Spleen (tissue), 11 donors: Measurements from ENCODE around the gene SLC25A41. TPM values are rescaled to one million over a fixed set of nuclear protein-coding genes. Genes with fewer than 3 reads are reported as not detected.

ENCODE experiments used
- DNase-seq: peaks from one replicate; pipeline ENCODE4 v3.0.0-alpha.2; 2020
- H3K27ac ChIP-seq, 8 donors: fragments of 200-600 bp; sonication (generic) in 7 of 8; 1 replicate in 4 of 8; 2 replicates in 4 of 8; pipeline versions ENCODE4 v1.5.0 to v1.8.0; 2016 to 2021; ENCODE audit warnings: inconsistent platforms in 4 of 8, mild to moderate bottlenecking in 4 of 8, moderate library complexity in 1 of 8
- H3K27me3 ChIP-seq, 7 donors: fragments of 200-600 bp; sonication (generic) in 6 of 7; replicated peaks in 1 of 7; 1 replicate in 4 of 7; 2 replicates in 3 of 7; pipeline versions ENCODE4 v1.5.0 to v1.8.0; 2016 to 2021; ENCODE audit warnings: inconsistent platforms in 3 of 7, mild to moderate bottlenecking in 1 of 7
- H3K36me3 ChIP-seq, 6 donors: fragments of 200-600 bp; sonication (generic) in 5 of 6; 1 replicate in 4 of 6; 2 replicates in 2 of 6; pipeline versions ENCODE4 v1.5.0 to v1.8.0; 2016 to 2021; ENCODE audit warnings: inconsistent platforms in 2 of 6
- H3K4me1 ChIP-seq, 6 donors: fragments of 200-600 bp; sonication (generic) in 5 of 6; 1 replicate in 3 of 6; 2 replicates in 3 of 6; pipeline versions ENCODE4 v1.5.0 to v1.8.0; 2016 to 2021; ENCODE audit warnings: inconsistent platforms in 3 of 6
- H3K4me3 ChIP-seq, 8 donors: fragments of 200-600 bp; sonication (generic) in 7 of 8; 1 replicate in 4 of 8; 2 replicates in 4 of 8; pipeline versions ENCODE4 v1.5.0 to v1.8.0; 2016 to 2021; ENCODE audit warnings: inconsistent platforms in 4 of 8, mild to moderate bottlenecking in 4 of 8, moderate library complexity in 2 of 8
- H3K9me3 ChIP-seq, 8 donors: fragments of 200-600 bp; sonication (generic) in 7 of 8; 1 replicate in 4 of 8; 2 replicates in 4 of 8; pipeline versions ENCODE4 v1.5.0 to v1.8.0; 2016 to 2021; ENCODE audit warnings: inconsistent platforms in 4 of 8
- CTCF ChIP-seq, 11 experiments: fragments of 200-600 bp in 7 of 11; fragments of 450-650 bp in 4 of 11; sonication (generic) in 4 of 11; IDR thresholded peaks in 8 of 11; conservative IDR thresholded peaks in 3 of 11; 1 replicate in 7 of 11; 2 replicates in 4 of 11; pipeline versions ENCODE4 v1.4.0 to v1.8.0; 2016 to 2021; ENCODE audit warnings: antibody characterized with exemption in 11 of 11, inconsistent platforms in 4 of 11, mild to moderate bottlenecking in 1 of 11
- POLR2A ChIP-seq, 3 donors: fragments of 450-650 bp; IDR thresholded peaks; one replicate each; pipeline ENCODE4 v1.5.1; 2017; ENCODE audit warnings: antibody characterized with exemption in 3 of 3, mild to moderate bottlenecking in 1 of 3
- POLR2AphosphoS5 ChIP-seq, 3 donors: sonication (generic); formaldehyde crosslinking; IDR thresholded peaks; one replicate each; pipeline ENCODE4 v1.5.1; 2017; ENCODE audit warnings: antibody characterized with exemption in 3 of 3
- WGBS, 5 donors: extraction: QIAGEN DNeasy Blood & Tissue Kit in 3 of 5; methylation state at CpG; one replicate each; pipeline versions ENCODE4 v1.1.5 to v1.1.7; 2013 to 2018; 5-methylcytosine and 5-hydroxymethylcytosine counted together
- intact Hi-C: fragments of 100-400 bp; cut with DNase I; formaldehyde crosslinking; loops from one replicate; pipeline ENCODE4 v1.15.0; 2023; ENCODE audit warnings: low total_unique reads
- polyA plus RNA-seq, 3 donors: library from polyadenylated mRNA; stranded (reverse); fragments of 200-250 nt; gene quantifications; one replicate each; pipeline ENCODE4 v1.2.1, GENCODE V29; 2013
- total RNA-seq, 7 donors: library from RNA; depleted of rRNA in 3 of 7; stranded (reverse); fragments of >200 nt in 3 of 7; fragmentation: NEBNext Ultra II Directional in 4 of 7; extraction: Animal tissue kit (Norgen Biotek cat#: 25700) in 4 of 7; gene quantifications; one replicate each; pipeline versions ENCODE4 v1.1.0 to v1.2.1, GENCODE V29; 2016 to 2021
- donor health status: healthy with polysubstance abuse.
- donor health status: DM: no; HTN: no; CAD: no; lungs with moderate emphysema.
- donor health status: DM: no; HTN: no; CAD: no.
- donor health status: Bipolar disorder and iron deficiency.
- donor health status: healthy.
- donor health status: DM: no; HTN: no; CAD: no.
- donor health status: DM: yes; HTN: yes; CAD: no.

The SLC25A41 gene
- total and polyA plus RNA-seq, 10 donors, result 0.18 to 0.77 (median 0.46) TPM; not detected in 6

GRCh38 chr19:6452223-6452614 is 18.7 kb upstream of the SLC25A41 start:
- Histone ChIP-seq H3K4me1 (no peaks in the 10 kb centered on the region), H3K27me3 (no peaks in the 10 kb centered on the region), H3K27ac (no peak overlapping the region), H3K4me3 (no peak overlapping the region), H3K9me3 (peaks cover 5 to 30% (median 22%) of the 10 kb centered on the region in 8 donors), H3K36me3 (peaks cover 3 to 48% (median 18%) of the 10 kb centered on the region in 6 donors)
- TF ChIP-seq POLR2A (IDR thresholded peaks at IDR 0.05) (no peak), POLR2AphosphoS5 (IDR thresholded peaks at IDR 0.05) (no peak), CTCF (IDR thresholded peaks at IDR 0.05 in 8 of 11, conservative IDR thresholded peaks at IDR 0.05 in 3 of 11) (no peak)
- no peak for DNase-seq
- 95 to 98% (median 95%) methylated on average over 19 of the region's 19 CpGs for WGBS, 5 donors
- intact Hi-C loops, result no loop called here

GRCh38 chr19:6451583-6452222 is 18.1 kb upstream of the SLC25A41 start:
- Histone ChIP-seq H3K27ac (no peak overlapping the region), H3K4me3 (no peak overlapping the region), H3K9me3 (peaks cover 5 to 30% (median 22%) of the 10 kb centered on the region in 8 donors), H3K27me3 (no peaks in the 10 kb centered on the region), H3K4me1 (no peaks in the 10 kb centered on the region), H3K36me3 (peaks cover 3 to 51% (median 18%) of the 10 kb centered on the region in 6 donors)
- TF ChIP-seq POLR2A (IDR thresholded peaks at IDR 0.05) (no peak), POLR2AphosphoS5 (IDR thresholded peaks at IDR 0.05) (no peak), CTCF (IDR thresholded peaks at IDR 0.05 in 8 of 11, conservative IDR thresholded peaks at IDR 0.05 in 3 of 11) (no peak)
- intact Hi-C loops, result no loop called here
- DNase-seq, result no peak
- 84 to 92% (median 90%) methylated on average over 6 to 7 of the region's 7 CpGs for WGBS, 5 donors

- Histone ChIP-seq H3K9me3 (peaks cover 5 to 32% (median 19%) of the 10 kb centered on the region in 8 donors), H3K4me1 (no peaks in the 10 kb centered on the region), H3K4me3 (no peak overlapping the region), H3K36me3 (peaks cover 3 to 51% (median 16%) of the 10 kb centered on the region in 6 donors), H3K27ac (no peak overlapping the region), H3K27me3 (no peaks in the 10 kb centered on the region)
- TF ChIP-seq POLR2AphosphoS5 (IDR thresholded peaks at IDR 0.05) (no peak), CTCF (IDR thresholded peaks at IDR 0.05 in 8 of 11, conservative IDR thresholded peaks at IDR 0.05 in 3 of 11) (no peak), POLR2A (IDR thresholded peaks at IDR 0.05) (no peak)
- intact Hi-C loops, result no loop called here
- 93 to 95% (median 94%) methylated on average over 5 of the region's 5 CpGs for WGBS, 5 donors
- DNase-seq, result no peak
Measured at GRCh38 chr19:6450166-6450565, 16.6 kb upstream of the SLC25A41 start.

GRCh38 chr19:6448045-6448444 is 14.5 kb upstream of the SLC25A41 start:
- H3K36me3 ChIP-seq, result peaks cover 0 to 31% (median 0%) of the 10 kb centered on the region in 6 donors
- no peak overlapping the region for H3K27ac ChIP-seq
- no peaks in the 10 kb centered on the region for H3K27me3 ChIP-seq
- DNase-seq, result no peak
- WGBS, 5 donors, result 88 to 93% (median 91%) methylated on average over 3 of the region's 3 CpGs
- TF ChIP-seq POLR2AphosphoS5 (IDR thresholded peaks at IDR 0.05) (no peak), CTCF (IDR thresholded peaks at IDR 0.05 in 8 of 11, conservative IDR thresholded peaks at IDR 0.05 in 3 of 11) (no peak), POLR2A (IDR thresholded peaks at IDR 0.05) (no peak)
- H3K9me3 ChIP-seq, result peaks cover 0 to 12% (median 0%) of the 10 kb centered on the region in 8 donors
- intact Hi-C loops, result no loop called here
- H3K4me3 ChIP-seq, result no peak overlapping the region
- H3K4me1 ChIP-seq, result no peaks in the 10 kb centered on the region
